Measurements from ENCODE around the gene NBPF4.

The NBPF4 gene

DNA sequence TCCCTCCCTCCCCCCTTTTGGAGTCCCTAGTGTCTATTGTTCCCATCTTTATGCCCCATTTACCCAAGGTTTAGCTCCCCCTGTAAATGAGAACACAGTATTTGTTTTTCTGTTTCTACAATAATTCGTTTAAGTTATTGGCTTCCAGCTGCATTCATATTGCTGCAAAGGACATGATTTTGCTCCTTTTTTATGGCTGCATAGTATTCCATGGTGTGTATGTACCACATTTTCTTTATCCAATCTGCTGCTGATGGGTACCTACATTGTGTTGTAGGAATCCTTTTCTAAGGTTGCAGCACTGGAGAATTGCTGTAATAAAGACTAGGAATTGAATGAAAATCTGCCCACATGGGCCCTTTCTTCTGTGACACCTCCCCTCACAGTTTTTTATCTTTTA is 50.5 kb downstream of the NBPF4 start:
- Histone ChIP-seq H3K9me3 (replicated peaks in 1 of 2; ENCODE audit: control insufficient read depth in 2 of 2, insufficient read depth in 1 of 2, low read depth in 1 of 2, low read length in 2 of 2) (peaks cover 8 to 55% of the 10 kb centered on the region in 2 donors), H3K18ac (ENCODE audit: low read length) (no peak overlapping the region), H3K4me2 (ENCODE audit: insufficient read depth, low read length, poor library complexity, severe bottlenecking) (no peak overlapping the region), H2AFZ (ENCODE audit: low read length) (no peak overlapping the region), H3K14ac (ENCODE audit: low read length) (no peak overlapping the region), H3K27ac (replicated peaks; ENCODE audit: low read length) (no peak overlapping the region), H3K4me1 (ENCODE audit: control insufficient read depth in 2 of 2, insufficient read depth in 1 of 2, low read depth in 1 of 2, low read length in 2 of 2) (peaks cover 0 to 4% of the 10 kb centered on the region in 2 donors), H3K4ac (ENCODE audit: low read length) (no peak overlapping the region), H3K27me3 (ENCODE audit: control insufficient read depth in 3 of 3, insufficient read depth in 3 of 3, low read depth in 1 of 3, low read length in 3 of 3) (no peaks in the 10 kb centered on the region), H2BK5ac (ENCODE audit: low read length) (no peak overlapping the region), H4K8ac (ENCODE audit: low read depth, low read length) (no peak overlapping the region), H2BK120ac (ENCODE audit: low read depth, low read length) (no peak overlapping the region), H2AK5ac (ENCODE audit: low read depth, low read length) (no peak overlapping the region), H3K4me3 (ENCODE audit: low read length in 2 of 2) (no peak overlapping the region), H2BK15ac (ENCODE audit: low read length) (no peak overlapping the region), H3K23ac (ENCODE audit: low read depth, low read length, poor library complexity) (no peak overlapping the region), H2BK12ac (ENCODE audit: low read length) (no peak overlapping the region), H3K36me3 (replicated peaks in 1 of 2; ENCODE audit: control insufficient read depth in 2 of 2, insufficient read depth in 2 of 2, low read length in 2 of 2) (peaks cover 20 to 76% of the 10 kb centered on the region in 2 donors), H4K91ac (ENCODE audit: low read depth, low read length, poor library complexity) (no peak overlapping the region), H3K79me1 (ENCODE audit: low read depth, low read length) (peaks cover 3% of the 10 kb centered on the region), H3K9ac (ENCODE audit: low read depth, low read length, poor library complexity) (no peak overlapping the region)
- no CpG with 5 or more reads among the region's 1 CpG for WGBS, 2 donors (ENCODE audit: extremely low coverage in 2 of 2, insufficient read length in 2 of 2, insufficient replicate concordance in 1 of 2)
- no peak for DNase-seq (ENCODE audit: low spot score)

- no peak overlapping the region for H2AFZ ChIP-seq (ENCODE audit: low read length)
- WGBS, 2 donors (ENCODE audit: extremely low coverage in 2 of 2, insufficient read length in 2 of 2, insufficient replicate concordance in 1 of 2), result no CpG with 5 or more reads among the region's 28 CpGs
These were observed 51.3 kb downstream of the NBPF4 start for GRCh38 chr1:108192581-108192980.

DNA sequence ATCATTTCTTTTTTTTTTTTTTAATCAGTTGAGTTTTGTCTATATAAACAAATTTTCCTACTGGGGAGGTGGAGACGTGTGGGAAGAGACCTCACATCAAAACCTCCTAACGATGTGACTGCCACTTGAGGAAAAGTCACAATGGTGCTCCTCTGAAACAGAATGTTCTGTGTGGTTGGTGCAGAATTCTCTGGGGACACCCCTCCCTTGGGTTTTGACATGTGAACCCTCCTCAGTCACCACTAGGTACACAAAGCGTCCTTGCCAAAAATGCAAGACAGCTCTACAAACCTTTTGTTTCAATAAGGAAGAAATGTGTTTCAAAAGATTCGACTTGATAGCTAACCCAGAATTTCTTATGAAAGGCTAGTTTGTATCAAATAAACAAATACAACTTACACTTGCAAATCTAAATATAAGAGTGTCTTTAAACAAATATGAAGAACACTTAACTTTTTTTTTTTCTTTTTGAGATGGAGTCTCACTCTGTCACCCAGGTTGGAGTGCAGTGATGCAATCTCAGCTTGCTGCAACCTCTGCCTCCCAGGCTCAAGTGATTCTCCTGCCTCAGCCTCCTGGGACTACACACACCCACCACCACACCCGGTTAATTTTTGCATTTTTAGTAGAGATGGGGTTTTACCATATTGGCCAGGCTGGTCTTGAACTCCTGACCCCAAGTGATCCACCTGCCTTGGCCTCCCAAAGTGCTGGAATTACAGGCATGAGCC is 53.0 kb downstream of the NBPF4 start:
- Histone ChIP-seq H2BK5ac (ENCODE audit: low read length) (no peak overlapping the region), H3K4me2 (ENCODE audit: insufficient read depth, low read length, poor library complexity, severe bottlenecking) (no peak overlapping the region), H2BK12ac (ENCODE audit: low read length) (no peak overlapping the region), H3K14ac (ENCODE audit: low read length) (no peak overlapping the region), H3K9ac (ENCODE audit: low read depth, low read length, poor library complexity) (no peak overlapping the region), H2BK15ac (ENCODE audit: low read length) (no peak overlapping the region), H3K79me1 (ENCODE audit: low read depth, low read length) (peaks cover 5% of the 10 kb centered on the region), H2AFZ (ENCODE audit: low read length) (no peak overlapping the region), H3K27me3 (ENCODE audit: control insufficient read depth in 3 of 3, insufficient read depth in 3 of 3, low read depth in 1 of 3, low read length in 3 of 3) (no peaks in the 10 kb centered on the region), H3K4me1 (ENCODE audit: control insufficient read depth in 2 of 2, insufficient read depth in 1 of 2, low read depth in 1 of 2, low read length in 2 of 2) (no peaks in the 10 kb centered on the region), H3K4me3 (ENCODE audit: low read length in 2 of 2) (no peak overlapping the region), H3K9me3 (replicated peaks in 1 of 2; ENCODE audit: control insufficient read depth in 2 of 2, insufficient read depth in 1 of 2, low read depth in 1 of 2, low read length in 2 of 2) (peaks cover 11 to 36% of the 10 kb centered on the region in 2 donors), H2AK5ac (ENCODE audit: low read depth, low read length) (no peak overlapping the region), H2BK120ac (ENCODE audit: low read depth, low read length) (no peak overlapping the region), H3K18ac (ENCODE audit: low read length) (no peak overlapping the region), H3K23ac (ENCODE audit: low read depth, low read length, poor library complexity) (no peak overlapping the region), H4K8ac (ENCODE audit: low read depth, low read length) (no peak overlapping the region), H4K91ac (ENCODE audit: low read depth, low read length, poor library complexity) (no peak overlapping the region), H3K36me3 (replicated peaks in 1 of 2; ENCODE audit: control insufficient read depth in 2 of 2, insufficient read depth in 2 of 2, low read length in 2 of 2) (peaks cover 15 to 65% of the 10 kb centered on the region in 2 donors), H3K4ac (ENCODE audit: low read length) (no peak overlapping the region), H3K27ac (replicated peaks; ENCODE audit: low read length) (no peak overlapping the region)
- DNase-seq (ENCODE audit: low spot score), result no peak
- WGBS, 2 donors (ENCODE audit: extremely low coverage in 2 of 2, insufficient read length in 2 of 2, insufficient replicate concordance in 1 of 2), result no CpG with 5 or more reads among the region's 5 CpGs

More at GRCh38 chr1:108192581-108192980, 51.3 kb downstream of the NBPF4 start:
- Histone ChIP-seq H3K4ac (ENCODE audit: low read length) (no peak overlapping the region), H3K9me3 (replicated peaks in 1 of 2; ENCODE audit: control insufficient read depth in 2 of 2, insufficient read depth in 1 of 2, low read depth in 1 of 2, low read length in 2 of 2) (peaks cover 11 to 53% of the 10 kb centered on the region in 2 donors), H3K27ac (replicated peaks; ENCODE audit: low read length) (no peak overlapping the region), H3K9ac (ENCODE audit: low read depth, low read length, poor library complexity) (no peak overlapping the region), H3K4me2 (ENCODE audit: insufficient read depth, low read length, poor library complexity, severe bottlenecking) (no peak overlapping the region), H3K23ac (ENCODE audit: low read depth, low read length, poor library complexity) (no peak overlapping the region), H3K27me3 (ENCODE audit: control insufficient read depth in 3 of 3, insufficient read depth in 3 of 3, low read depth in 1 of 3, low read length in 3 of 3) (no peaks in the 10 kb centered on the region), H2AK5ac (ENCODE audit: low read depth, low read length) (no peak overlapping the region), H2BK5ac (ENCODE audit: low read length) (no peak overlapping the region), H4K91ac (ENCODE audit: low read depth, low read length, poor library complexity) (no peak overlapping the region), H3K18ac (ENCODE audit: low read length) (no peak overlapping the region), H3K4me3 (ENCODE audit: low read length in 2 of 2) (no peak overlapping the region), H4K8ac (ENCODE audit: low read depth, low read length) (no peak overlapping the region), H3K4me1 (ENCODE audit: control insufficient read depth in 2 of 2, insufficient read depth in 1 of 2, low read depth in 1 of 2, low read length in 2 of 2) (peaks cover 0 to under 1% of the 10 kb centered on the region in 2 donors), H2BK15ac (ENCODE audit: low read length) (no peak overlapping the region), H2BK12ac (ENCODE audit: low read length) (no peak overlapping the region), H3K36me3 (replicated peaks in 1 of 2; ENCODE audit: control insufficient read depth in 2 of 2, insufficient read depth in 2 of 2, low read length in 2 of 2) (peaks cover 17 to 74% of the 10 kb centered on the region in 2 donors), H3K79me1 (ENCODE audit: low read depth, low read length) (peaks cover 3% of the 10 kb centered on the region), H3K14ac (ENCODE audit: low read length) (no peak overlapping the region), H2BK120ac (ENCODE audit: low read depth, low read length) (no peak overlapping the region)
- DNase-seq (ENCODE audit: low spot score), result no peak

DNA sequence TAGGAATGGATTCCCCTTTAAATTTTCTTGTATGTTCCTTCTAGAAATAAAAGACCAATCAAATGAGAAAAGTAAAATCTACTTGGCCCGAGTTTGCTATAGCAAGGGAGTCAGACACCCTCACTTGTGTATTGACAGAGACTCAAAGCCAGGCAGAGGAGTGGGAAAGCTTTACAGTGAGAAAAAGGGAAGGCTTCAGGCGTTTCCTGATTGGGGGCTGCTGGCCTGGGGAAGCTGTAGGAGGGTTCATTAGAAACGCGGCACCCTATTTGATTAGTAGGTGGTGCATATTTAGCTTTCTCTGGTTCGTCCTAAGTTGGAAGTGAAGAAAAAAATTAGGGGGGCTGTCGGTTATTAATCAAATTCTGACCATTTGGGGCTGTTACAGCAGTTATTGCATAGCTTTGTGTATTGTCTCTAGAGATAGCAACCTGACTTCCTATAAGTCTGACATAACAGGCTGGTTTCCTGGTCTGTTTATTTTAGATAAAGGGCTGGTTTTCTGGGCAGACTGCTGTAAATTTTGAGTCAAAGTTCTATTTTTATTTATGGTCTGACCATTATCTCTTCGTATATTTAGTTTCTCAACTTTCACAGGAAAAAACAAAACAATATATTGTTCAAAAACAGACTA is 53.8 kb downstream of the NBPF4 start:
- no peak overlapping the region for H4K91ac ChIP-seq (ENCODE audit: low read depth, low read length, poor library complexity)
- peaks cover 11 to 35% of the 10 kb centered on the region in 2 donors for H3K9me3 ChIP-seq (replicated peaks in 1 of 2; ENCODE audit: control insufficient read depth in 2 of 2, insufficient read depth in 1 of 2, low read depth in 1 of 2, low read length in 2 of 2)
- H3K4me2 ChIP-seq (ENCODE audit: insufficient read depth, low read length, poor library complexity, severe bottlenecking), result no peak overlapping the region
- H3K4me1 ChIP-seq (ENCODE audit: control insufficient read depth in 2 of 2, insufficient read depth in 1 of 2, low read depth in 1 of 2, low read length in 2 of 2), result no peaks in the 10 kb centered on the region
- H2AK5ac ChIP-seq (ENCODE audit: low read depth, low read length), result no peak overlapping the region
- H2BK12ac ChIP-seq (ENCODE audit: low read length), result no peak overlapping the region
- no peak overlapping the region for H2BK15ac ChIP-seq (ENCODE audit: low read length)
- no peak overlapping the region for H4K8ac ChIP-seq (ENCODE audit: low read depth, low read length)
- H3K36me3 ChIP-seq (replicated peaks in 1 of 2; ENCODE audit: control insufficient read depth in 2 of 2, insufficient read depth in 2 of 2, low read length in 2 of 2), result peaks cover 15 to 65% of the 10 kb centered on the region in 2 donors
- H2BK120ac ChIP-seq (ENCODE audit: low read depth, low read length), result no peak overlapping the region
- H3K23ac ChIP-seq (ENCODE audit: low read depth, low read length, poor library complexity), result no peak overlapping the region
- H3K9ac ChIP-seq (ENCODE audit: low read depth, low read length, poor library complexity), result no peak overlapping the region
- no peak for DNase-seq (ENCODE audit: low spot score)
- H2AFZ ChIP-seq (ENCODE audit: low read length), result no peak overlapping the region
- H3K14ac ChIP-seq (ENCODE audit: low read length), result no peak overlapping the region
- no peak overlapping the region for H3K18ac ChIP-seq (ENCODE audit: low read length)
- no CpG with 5 or more reads among the region's 7 CpGs for WGBS, 2 donors (ENCODE audit: extremely low coverage in 2 of 2, insufficient read length in 2 of 2, insufficient replicate concordance in 1 of 2)
- no peak overlapping the region for H3K4ac ChIP-seq (ENCODE audit: low read length)
- H3K4me3 ChIP-seq (ENCODE audit: low read length in 2 of 2), result no peak overlapping the region
- no peak overlapping the region for H2BK5ac ChIP-seq (ENCODE audit: low read length)
- H3K27ac ChIP-seq (replicated peaks; ENCODE audit: low read length), result no peak overlapping the region
- H3K27me3 ChIP-seq (ENCODE audit: control insufficient read depth in 3 of 3, insufficient read depth in 3 of 3, low read depth in 1 of 3, low read length in 3 of 3), result no peaks in the 10 kb centered on the region
- peaks cover 5% of the 10 kb centered on the region for H3K79me1 ChIP-seq (ENCODE audit: low read depth, low read length)

Measured in neuronal stem cell (in vitro differentiated cells).